Trophoblast cell (in vitro differentiated cells and primary cell): ENCODE data around the gene ARHGAP6.
"Not testable (repeated sequence)": the region's sequence is repeated elsewhere in the genome, so short reads cannot be mapped to it uniquely, and the experiment has no call there.

ENCODE experiments used
- DNase-seq, 2 donors: peaks; one replicate each; pipeline ENCODE4 v3.0.0-alpha.2; 2016
- H2AFZ ChIP-seq: 2 replicates; pipeline ENCODE4 v1.6.1; 2013; ENCODE audit warnings: low read length, moderate library complexity, mild to moderate bottlenecking; ENCODE audit not compliant: insufficient read depth, poor library complexity
- H2AK5ac ChIP-seq: 2 replicates; pipeline ENCODE4 v1.6.1; 2013; ENCODE audit warnings: mild to moderate bottlenecking, low read length
- H2BK120ac ChIP-seq: 2 replicates; pipeline ENCODE4 v1.6.1; 2013; ENCODE audit warnings: low read length, mild to moderate bottlenecking, moderate library complexity; ENCODE audit not compliant: insufficient read depth, poor library complexity
- H2BK12ac ChIP-seq: 2 replicates; pipeline ENCODE4 v1.6.1; 2013; ENCODE audit warnings: mild to moderate bottlenecking, low read length, moderate library complexity
- H2BK5ac ChIP-seq: 2 replicates; pipeline ENCODE4 v1.6.1; 2013; ENCODE audit warnings: low read length, low read depth, moderate library complexity, mild to moderate bottlenecking; ENCODE audit not compliant: poor library complexity
- H3K14ac ChIP-seq: 2 replicates; pipeline ENCODE4 v1.6.1; 2013; ENCODE audit warnings: mild to moderate bottlenecking, low read length
- H3K18ac ChIP-seq: 2 replicates; pipeline ENCODE4 v1.6.1; 2013; ENCODE audit warnings: mild to moderate bottlenecking, low read length
- H3K23ac ChIP-seq: 2 replicates; pipeline ENCODE4 v1.6.1; 2013; ENCODE audit warnings: low read length
- H3K27ac ChIP-seq: 2 replicates; pipeline ENCODE4 v1.5.1; 2013; ENCODE audit warnings: low read depth, mild to moderate bottlenecking, inconsistent platforms, low read length, moderate library complexity
- H3K27me3 ChIP-seq: 2 replicates; pipeline ENCODE4 v1.6.1; 2013; ENCODE audit warnings: inconsistent platforms, mild to moderate bottlenecking, low read length, moderate library complexity; ENCODE audit not compliant: insufficient read depth
- H3K36me3 ChIP-seq, 2 experiments: 1 replicate in 1 of 2; 2 replicates in 1 of 2; pipeline ENCODE4 v1.6.1; 2013; ENCODE audit warnings: low read length in 2 of 2, mild to moderate bottlenecking in 2 of 2, moderate library complexity in 1 of 2; ENCODE audit not compliant: insufficient read depth in 2 of 2, control insufficient read depth in 1 of 2
- H3K4ac ChIP-seq: 2 replicates; pipeline ENCODE4 v1.6.1; 2013; ENCODE audit warnings: low read depth, mild to moderate bottlenecking, low read length, moderate library complexity
- H3K4me1 ChIP-seq, 2 experiments: 1 replicate in 1 of 2; 2 replicates in 1 of 2; pipeline ENCODE4 v1.6.1; 2013; ENCODE audit warnings: low read length in 2 of 2, mild to moderate bottlenecking in 2 of 2, moderate library complexity in 1 of 2; ENCODE audit not compliant: insufficient read depth in 2 of 2, control insufficient read depth in 1 of 2
- H3K4me2 ChIP-seq: 2 replicates; pipeline ENCODE4 v1.6.1; 2013; ENCODE audit warnings: inconsistent platforms, mild to moderate bottlenecking, low read length, moderate library complexity
- H3K4me3 ChIP-seq: 2 replicates; pipeline ENCODE4 v1.5.1; 2013; ENCODE audit warnings: mild to moderate bottlenecking, low read depth, low read length, inconsistent platforms
- H3K79me1 ChIP-seq: one replicate; pipeline ENCODE4 v1.6.1; 2013; ENCODE audit warnings: low read length
- H3K79me2 ChIP-seq: 2 replicates; pipeline ENCODE4 v1.6.1; 2013; ENCODE audit warnings: low read length, mild to moderate bottlenecking; ENCODE audit not compliant: control insufficient read depth, insufficient read depth, poor library complexity
- H3K9ac ChIP-seq: 2 replicates; pipeline ENCODE4 v1.6.1; 2013; ENCODE audit warnings: mild to moderate bottlenecking, low read length
- H3K9me3 ChIP-seq: 2 replicates; pipeline ENCODE4 v1.6.1; 2013; ENCODE audit warnings: low read depth, mild to moderate bottlenecking, control low read depth, inconsistent platforms, low read length; ENCODE audit not compliant: insufficient read depth
- H4K12ac ChIP-seq: 2 replicates; pipeline ENCODE4 v1.6.1; 2013; ENCODE audit warnings: low read depth, mild to moderate bottlenecking, low read length, moderate library complexity
- H4K8ac ChIP-seq: 2 replicates; pipeline ENCODE4 v1.6.1; 2013; ENCODE audit warnings: low read depth, mild to moderate bottlenecking, low read length, moderate library complexity
- H4K91ac ChIP-seq: one replicate; pipeline ENCODE4 v1.6.1; 2013; ENCODE audit warnings: low read depth, mild to moderate bottlenecking, low read length, moderate library complexity
- WGBS: extraction: QIAGEN DNeasy Blood & Tissue Kit; methylation state at CpG from one replicate; pipeline ENCODE4 v1.1.7; 2013; ENCODE audit warnings: missing lambda C conversion rate; ENCODE audit not compliant: insufficient read length, insufficient coverage; ENCODE audit errors: extremely low coverage; 5-methylcytosine and 5-hydroxymethylcytosine counted together

ARHGAP6 gene

DNA sequence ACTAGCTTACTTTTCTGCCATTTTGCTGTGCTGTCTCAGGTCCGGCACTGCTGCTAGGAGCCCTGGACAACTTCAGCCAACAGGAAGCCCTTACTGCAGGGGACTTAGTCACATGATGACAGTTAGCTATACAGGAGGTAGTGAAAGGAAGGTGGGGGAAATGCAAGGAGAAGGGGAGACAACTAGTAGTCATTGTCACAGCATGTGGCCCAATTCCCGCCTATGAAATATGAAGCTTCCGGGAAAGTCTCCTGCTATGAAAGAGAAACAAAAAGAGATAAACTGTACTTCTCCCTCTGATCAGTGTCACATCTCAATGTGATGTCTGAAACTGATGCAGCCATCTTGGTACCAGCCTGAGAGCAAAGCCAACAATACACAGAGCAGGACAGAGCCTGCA lies 300.9 kb downstream of the ARHGAP6 start:
- Histone ChIP-seq H3K4me3 (no peak overlapping the region), H3K9ac (no peak overlapping the region), H3K36me3 (no peaks in the 10 kb centered on the region), H4K12ac (no peak overlapping the region), H4K8ac (no peak overlapping the region), H3K27ac (no peak overlapping the region), H3K4me1 (peaks cover 0 to 3% of the 10 kb centered on the region in 2 experiments), H3K18ac (no peak overlapping the region), H3K4ac (no peak overlapping the region), H2AFZ (no peak overlapping the region), H4K91ac (no peak overlapping the region), H3K27me3 (no peaks in the 10 kb centered on the region), H3K9me3 (no peaks in the 10 kb centered on the region), H3K79me2 (no peaks in the 10 kb centered on the region), H2BK12ac (no peak overlapping the region), H2AK5ac (no peak overlapping the region), H3K23ac (no peak overlapping the region), H3K79me1 (no peaks in the 10 kb centered on the region), H2BK5ac (no peak overlapping the region), H3K14ac (no peak overlapping the region), H2BK120ac (no peak overlapping the region), H3K4me2 (no peak overlapping the region)
- no CpG with 5 or more reads among the region's 3 CpGs for WGBS
- DNase-seq, result no peak

DNA sequence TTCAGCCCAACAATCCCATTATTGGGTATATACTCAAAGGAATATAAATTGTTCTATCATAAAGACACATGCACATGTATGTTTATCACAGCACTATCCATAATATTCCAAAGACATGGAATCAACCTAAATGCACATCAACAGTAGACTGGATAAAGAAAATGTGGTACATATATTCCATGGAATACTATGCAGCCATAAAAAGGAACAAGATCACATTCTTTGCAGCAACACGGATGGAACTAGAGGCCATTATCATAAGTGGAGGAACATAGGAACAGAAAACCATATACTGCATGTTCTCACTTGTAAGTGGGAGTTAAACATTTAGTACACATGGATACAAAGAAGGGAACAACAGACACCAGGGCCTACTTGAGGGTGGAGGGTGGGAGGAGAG lies 301.9 kb downstream of the ARHGAP6 start:
- H2AK5ac ChIP-seq, H3K79me2 ChIP-seq, H2BK12ac ChIP-seq, DNase-seq, H3K18ac ChIP-seq, H2BK120ac ChIP-seq, H4K91ac ChIP-seq, H3K14ac ChIP-seq, H3K36me3 ChIP-seq, H2BK5ac ChIP-seq, H3K4ac ChIP-seq, H2AFZ ChIP-seq, H3K9ac ChIP-seq, H4K8ac ChIP-seq, H4K12ac ChIP-seq, H3K27me3 ChIP-seq, H3K4me1 ChIP-seq, H3K4me2 ChIP-seq, H3K4me3 ChIP-seq, H3K9me3 ChIP-seq, H3K79me1 ChIP-seq, H3K27ac ChIP-seq, H3K23ac ChIP-seq: not testable (repeated sequence)
- no CpG with 5 or more reads among the region's 1 CpG for WGBS

DNA sequence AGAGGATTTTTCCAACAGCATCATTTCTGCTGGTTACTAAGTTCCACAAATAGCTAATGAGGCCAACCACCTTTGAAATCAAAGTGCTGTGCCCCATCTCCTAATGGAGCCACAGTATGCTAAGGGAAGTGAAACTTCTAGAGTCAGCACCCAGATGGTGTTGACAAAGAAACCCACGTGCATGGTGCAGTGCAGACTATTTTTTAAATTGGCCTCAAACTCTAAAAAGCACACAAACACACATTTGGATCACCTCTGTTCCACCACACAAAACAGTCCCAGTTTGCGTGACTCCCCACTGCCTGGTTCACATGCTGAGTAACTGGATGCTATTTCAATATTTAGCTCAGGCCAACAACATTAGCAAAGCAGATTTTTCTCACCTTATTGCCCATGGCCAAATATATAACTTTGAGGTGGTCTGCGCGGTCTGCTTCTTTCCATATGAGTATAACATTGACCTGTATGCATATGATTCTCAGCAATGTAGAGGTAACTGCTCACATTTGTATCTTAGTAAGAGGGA lies 302.6 kb downstream of the ARHGAP6 start:
- H2BK5ac ChIP-seq, result no peak overlapping the region
- no peak for DNase-seq
- no peak overlapping the region for H3K4me2 ChIP-seq

DNA sequence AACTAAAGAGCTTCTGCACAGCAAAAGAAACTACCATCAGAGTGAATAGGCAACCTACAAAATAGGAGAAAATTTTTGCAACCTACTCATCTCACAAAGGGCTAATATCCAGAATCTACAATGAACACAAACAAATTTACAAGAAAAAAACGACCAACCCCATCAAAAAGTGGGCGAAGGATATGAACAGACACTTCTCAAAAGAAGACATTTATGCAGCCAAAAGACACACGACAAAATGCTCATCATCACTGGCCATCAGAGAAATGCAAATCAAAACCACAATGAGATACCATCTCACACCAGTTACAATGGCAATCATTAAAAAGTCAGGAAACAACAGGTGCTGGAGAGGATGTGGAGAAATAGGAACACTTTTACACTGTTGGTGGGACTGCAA lies 304.1 kb downstream of the ARHGAP6 start:
- not testable (repeated sequence) for H3K23ac ChIP-seq, H2BK120ac ChIP-seq, H3K4ac ChIP-seq, H3K27ac ChIP-seq, H3K4me1 ChIP-seq, H2BK5ac ChIP-seq, H3K4me2 ChIP-seq, H4K12ac ChIP-seq, H2AK5ac ChIP-seq, H3K36me3 ChIP-seq, H4K8ac ChIP-seq, H3K14ac ChIP-seq, H2BK12ac ChIP-seq, H3K18ac ChIP-seq, H3K27me3 ChIP-seq, H3K9ac ChIP-seq, H2AFZ ChIP-seq, H3K4me3 ChIP-seq, H3K79me2 ChIP-seq, H4K91ac ChIP-seq, DNase-seq, H3K9me3 ChIP-seq, H3K79me1 ChIP-seq
- no CpG with 5 or more reads among the region's 3 CpGs for WGBS

More for the DNA sequence above, 302.6 kb downstream of the ARHGAP6 start:
- H3K79me2 ChIP-seq, result no peaks in the 10 kb centered on the region
- no peak overlapping the region for H2BK12ac ChIP-seq
- WGBS, result no CpG with 5 or more reads among the region's 4 CpGs
- no peak overlapping the region for H3K23ac ChIP-seq
- H4K91ac ChIP-seq, result no peak overlapping the region
- H3K4me1 ChIP-seq, result peaks cover 0 to 3% of the 10 kb centered on the region in 2 experiments
- no peaks in the 10 kb centered on the region for H3K79me1 ChIP-seq
- no peak overlapping the region for H4K8ac ChIP-seq
- H2AFZ ChIP-seq, result no peak overlapping the region
- H3K9ac ChIP-seq, result no peak overlapping the region
- H3K4ac ChIP-seq, result no peak overlapping the region
- no peak overlapping the region for H3K14ac ChIP-seq
- H3K27me3 ChIP-seq, result no peaks in the 10 kb centered on the region
- H4K12ac ChIP-seq, result no peak overlapping the region
- no peak overlapping the region for H2BK120ac ChIP-seq
- no peaks in the 10 kb centered on the region for H3K9me3 ChIP-seq
- H3K36me3 ChIP-seq, result no peaks in the 10 kb centered on the region
- no peak overlapping the region for H2AK5ac ChIP-seq
- no peak overlapping the region for H3K18ac ChIP-seq
- no peak overlapping the region for H3K27ac ChIP-seq
- no peak overlapping the region for H3K4me3 ChIP-seq
